GM21423 (cell line): ENCODE results near the gene WIZ.

Experiments
- ATAC-seq: cut with Tn5 transposase; IDR thresholded peaks from one replicate; pipeline ENCODE4 v1.9.1; 2021; ENCODE audit warnings: mild to moderate bottlenecking, moderate library complexity; ENCODE audit not compliant: unreplicated experiment

The WIZ gene

GRCh38 chr19:15430526-15431120 is 19.1 kb downstream of the WIZ start:
- no peak for ATAC-seq

- ATAC-seq = no peak
These were observed 19.8 kb downstream of the WIZ start for GRCh38 chr19:15429825-15430467.

GRCh38 chr19:15428956-15429824 is 20.6 kb downstream of the WIZ start:
- ATAC-seq = no peak

- ATAC-seq = no peak
These were observed 21.7 kb downstream of the WIZ start for GRCh38 chr19:15427991-15428471.

- no peak for ATAC-seq
These were observed 22.4 kb downstream of the WIZ start for GRCh38 chr19:15427350-15427700.

GRCh38 chr19:15426485-15427349 is 23.0 kb downstream of the WIZ start:
- no peak for ATAC-seq

GRCh38 chr19:15425321-15425950 is 24.3 kb downstream of the WIZ start:
- no peak for ATAC-seq

- no peak for ATAC-seq
These were observed 25.0 kb downstream of the WIZ start for GRCh38 chr19:15424692-15425272.

GRCh38 chr19:15424121-15424520 is 25.6 kb downstream of the WIZ start:
- ATAC-seq = no peak

GRCh38 chr19:15423130-15423529 is 26.6 kb downstream of the WIZ start:
- ATAC-seq = no peak

- ATAC-seq = no peak
These were observed 27.3 kb downstream of the WIZ start for GRCh38 chr19:15422296-15423075.

GRCh38 chr19:15421721-15422260 is 28.0 kb downstream of the WIZ start:
- no peak for ATAC-seq

- ATAC-seq = no peak
These were observed 28.5 kb downstream of the WIZ start for GRCh38 chr19:15421136-15421695.

- no peak for ATAC-seq
These were observed 30.2 kb downstream of the WIZ start for GRCh38 chr19:15419413-15420025.

GRCh38 chr19:15418579-15419412 is 31.0 kb downstream of the WIZ start, which contains the start of gene AKAP8L:
AKAP8L (minus strand) TSS chr19:15418988; CDS start chr19:15418923, 65 bp downstream.
- ATAC-seq = peak; percentile 94

- ATAC-seq = no peak
These were observed 31.6 kb downstream of the WIZ start for GRCh38 chr19:15418231-15418578.

GRCh38 chr19:15417699-15418098 is 32.1 kb downstream of the WIZ start:
- ATAC-seq = no peak
